ENCODE results near the gene PSTPIP1.

DNA sequence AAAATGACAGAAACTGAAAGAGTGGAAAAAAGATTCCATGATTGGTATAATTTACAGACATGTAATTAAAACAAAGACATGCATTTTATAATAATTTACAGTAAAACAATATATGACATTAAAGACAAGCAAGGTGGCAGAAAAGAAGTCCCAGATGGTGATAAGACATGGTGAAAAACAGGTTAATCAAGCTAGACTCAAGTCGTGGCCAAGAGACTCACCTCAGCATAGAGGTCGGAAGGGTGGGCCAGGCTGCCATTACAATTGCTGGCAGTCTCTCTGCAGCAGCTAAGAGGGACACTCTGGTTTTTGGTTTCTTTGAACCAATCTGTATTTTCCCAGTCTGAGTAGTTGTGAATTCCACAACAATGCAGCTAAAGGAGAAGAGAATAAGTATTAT is 57.6 kb downstream of the PSTPIP1 start:
- TF ChIP-seq OSR1 (CRISPR knock-in tag; IDR thresholded peaks at IDR 0.05) = no peak
- TF ChIP-seq ARNTL (CRISPR knock-in tag; IDR thresholded peaks at IDR 0.05; ENCODE audit: borderline replicate concordance, low read depth) = no peak
- TF ChIP-seq, protein P1, sequence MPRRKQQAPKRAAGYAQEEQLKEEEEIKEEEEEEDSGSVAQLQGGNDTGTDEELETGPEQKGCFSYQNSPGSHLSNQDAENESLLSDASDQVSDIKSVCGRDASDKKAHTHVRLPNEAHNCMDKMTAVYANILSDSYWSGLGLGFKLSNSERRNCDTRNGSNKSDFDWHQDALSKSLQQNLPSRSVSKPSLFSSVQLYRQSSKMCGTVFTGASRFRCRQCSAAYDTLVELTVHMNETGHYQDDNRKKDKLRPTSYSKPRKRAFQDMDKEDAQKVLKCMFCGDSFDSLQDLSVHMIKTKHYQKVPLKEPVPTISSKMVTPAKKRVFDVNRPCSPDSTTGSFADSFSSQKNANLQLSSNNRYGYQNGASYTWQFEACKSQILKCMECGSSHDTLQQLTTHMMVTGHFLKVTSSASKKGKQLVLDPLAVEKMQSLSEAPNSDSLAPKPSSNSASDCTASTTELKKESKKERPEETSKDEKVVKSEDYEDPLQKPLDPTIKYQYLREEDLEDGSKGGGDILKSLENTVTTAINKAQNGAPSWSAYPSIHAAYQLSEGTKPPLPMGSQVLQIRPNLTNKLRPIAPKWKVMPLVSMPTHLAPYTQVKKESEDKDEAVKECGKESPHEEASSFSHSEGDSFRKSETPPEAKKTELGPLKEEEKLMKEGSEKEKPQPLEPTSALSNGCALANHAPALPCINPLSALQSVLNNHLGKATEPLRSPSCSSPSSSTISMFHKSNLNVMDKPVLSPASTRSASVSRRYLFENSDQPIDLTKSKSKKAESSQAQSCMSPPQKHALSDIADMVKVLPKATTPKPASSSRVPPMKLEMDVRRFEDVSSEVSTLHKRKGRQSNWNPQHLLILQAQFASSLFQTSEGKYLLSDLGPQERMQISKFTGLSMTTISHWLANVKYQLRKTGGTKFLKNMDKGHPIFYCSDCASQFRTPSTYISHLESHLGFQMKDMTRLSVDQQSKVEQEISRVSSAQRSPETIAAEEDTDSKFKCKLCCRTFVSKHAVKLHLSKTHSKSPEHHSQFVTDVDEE (CRISPR knock-in tag; IDR thresholded peaks at IDR 0.05) = no peak
- no peak for TF ChIP-seq CSDC2 (CRISPR knock-in tag; IDR thresholded peaks at IDR 0.05)
- no peak for TF ChIP-seq ZNF70 (CRISPR knock-in tag; IDR thresholded peaks at IDR 0.05)
- no peak for TF ChIP-seq RARB (CRISPR knock-in tag; IDR thresholded peaks at IDR 0.05)
- TF ChIP-seq ESRRG (CRISPR knock-in tag; IDR thresholded peaks at IDR 0.05) = no peak

Measured in SK-N-SH treated with all-trans-retinoic acid at 6 μM for 48 hours (cell line).